Spleen (tissue), 7 donors: ENCODE measurements around the gene PTPRM.

Source experiments
- POLR2A ChIP-seq, 3 donors: fragments of 450-650 bp; IDR thresholded peaks; one replicate each; pipeline ENCODE4 v1.5.1; 2017; ENCODE audit warnings: antibody characterized with exemption in 3 of 3, mild to moderate bottlenecking in 1 of 3
- TF ChIP-seq, protein P1 (sequence below), 11 experiments: fragments of 200-600 bp in 7 of 11; fragments of 450-650 bp in 4 of 11; sonication (generic) in 4 of 11; IDR thresholded peaks in 8 of 11; conservative IDR thresholded peaks in 3 of 11; 1 replicate in 7 of 11; 2 replicates in 4 of 11; pipeline versions ENCODE4 v1.4.0 to v1.8.0; 2016 to 2021; ENCODE audit warnings: antibody characterized with exemption in 11 of 11, inconsistent platforms in 4 of 11, mild to moderate bottlenecking in 1 of 11
- donor health status: DM: no; HTN: no; CAD: no; lungs with moderate emphysema.
- donor health status: DM: no; HTN: no; CAD: no.
- donor health status: DM: no; HTN: no; CAD: no.

DNA sequence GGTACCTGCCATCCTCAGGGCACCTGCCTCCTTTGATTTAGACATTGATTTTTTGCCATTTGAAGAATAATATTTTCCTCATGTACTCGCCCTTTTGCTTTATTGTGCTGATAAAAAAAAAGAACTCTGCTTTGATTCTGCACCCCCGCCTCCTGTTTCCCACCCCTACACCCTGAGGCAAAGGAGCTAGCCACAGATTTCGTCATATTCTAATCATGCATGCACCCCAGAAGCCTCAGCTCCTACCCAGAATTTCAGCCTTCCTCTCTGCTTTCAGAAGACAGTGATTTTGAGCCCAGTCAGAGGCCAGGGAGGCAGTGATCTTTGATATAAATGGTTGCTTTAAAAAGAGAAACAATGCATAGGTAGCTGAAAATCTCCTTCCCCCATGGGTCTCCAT lies 329.0 kb downstream of the PTPRM start:
- TF ChIP-seq, protein P1, sequence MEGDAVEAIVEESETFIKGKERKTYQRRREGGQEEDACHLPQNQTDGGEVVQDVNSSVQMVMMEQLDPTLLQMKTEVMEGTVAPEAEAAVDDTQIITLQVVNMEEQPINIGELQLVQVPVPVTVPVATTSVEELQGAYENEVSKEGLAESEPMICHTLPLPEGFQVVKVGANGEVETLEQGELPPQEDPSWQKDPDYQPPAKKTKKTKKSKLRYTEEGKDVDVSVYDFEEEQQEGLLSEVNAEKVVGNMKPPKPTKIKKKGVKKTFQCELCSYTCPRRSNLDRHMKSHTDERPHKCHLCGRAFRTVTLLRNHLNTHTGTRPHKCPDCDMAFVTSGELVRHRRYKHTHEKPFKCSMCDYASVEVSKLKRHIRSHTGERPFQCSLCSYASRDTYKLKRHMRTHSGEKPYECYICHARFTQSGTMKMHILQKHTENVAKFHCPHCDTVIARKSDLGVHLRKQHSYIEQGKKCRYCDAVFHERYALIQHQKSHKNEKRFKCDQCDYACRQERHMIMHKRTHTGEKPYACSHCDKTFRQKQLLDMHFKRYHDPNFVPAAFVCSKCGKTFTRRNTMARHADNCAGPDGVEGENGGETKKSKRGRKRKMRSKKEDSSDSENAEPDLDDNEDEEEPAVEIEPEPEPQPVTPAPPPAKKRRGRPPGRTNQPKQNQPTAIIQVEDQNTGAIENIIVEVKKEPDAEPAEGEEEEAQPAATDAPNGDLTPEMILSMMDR (IDR thresholded peaks at IDR 0.05 in 8 of 11, conservative IDR thresholded peaks at IDR 0.05 in 3 of 11), result no peak
- TF ChIP-seq POLR2A (IDR thresholded peaks at IDR 0.05), result no peak
